ENCODE data around the gene SORCS1.

SORCS1 gene

GRCh38 chr10:106728232-106728631 is 436.3 kb downstream of the SORCS1 start:
- H3K9me3 Mint-ChIP-seq, result no peaks in the 10 kb centered on the region
- H3K36me3 Mint-ChIP-seq (ENCODE audit: low read depth), result no peaks in the 10 kb centered on the region
- H3K27ac Mint-ChIP-seq, result no peak overlapping the region
- H3K4me1 Mint-ChIP-seq, result no peaks in the 10 kb centered on the region
- H3K4me3 Mint-ChIP-seq, result no peak overlapping the region
- TF ChIP-seq CTCF (IDR thresholded peaks at IDR 0.05; ENCODE audit: unreplicated experiment in 3 of 3), result no peak
- H3K27me3 Mint-ChIP-seq (ENCODE audit: low read depth), result no peaks in the 10 kb centered on the region

GRCh38 chr10:106727170-106727569 is 437.3 kb downstream of the SORCS1 start:
- TF ChIP-seq CTCF (IDR thresholded peaks at IDR 0.05; ENCODE audit: unreplicated experiment in 3 of 3), result no peak
- Mint-ChIP-seq H3K9me3 (no peaks in the 10 kb centered on the region), H3K27me3 (ENCODE audit: low read depth) (no peaks in the 10 kb centered on the region), H3K36me3 (ENCODE audit: low read depth) (no peaks in the 10 kb centered on the region), H3K4me1 (no peaks in the 10 kb centered on the region), H3K4me3 (no peak overlapping the region), H3K27ac (no peak overlapping the region)

- H3K27me3 Mint-ChIP-seq (ENCODE audit: low read depth), result peaks cover 4% of the 10 kb centered on the region
- peaks cover 2% of the 10 kb centered on the region for H3K9me3 Mint-ChIP-seq
- no peaks in the 10 kb centered on the region for H3K4me1 Mint-ChIP-seq
- peak; percentile 15 to 32 (median 20) for TF ChIP-seq CTCF (IDR thresholded peaks at IDR 0.05; ENCODE audit: unreplicated experiment in 3 of 3)
- H3K36me3 Mint-ChIP-seq (ENCODE audit: low read depth), result no peaks in the 10 kb centered on the region
- H3K4me3 Mint-ChIP-seq, result no peak overlapping the region
- H3K27ac Mint-ChIP-seq, result peak overlapping the region in 1 of 3 experiments; percentile 61
Observed at GRCh38 chr10:106722524-106722923, 442.0 kb downstream of the SORCS1 start.

- Mint-ChIP-seq H3K27me3 (ENCODE audit: low read depth) (peaks cover 4% of the 10 kb centered on the region), H3K36me3 (ENCODE audit: low read depth) (no peaks in the 10 kb centered on the region), H3K27ac (no peak overlapping the region), H3K4me1 (peaks cover 8% of the 10 kb centered on the region), H3K4me3 (no peak overlapping the region), H3K9me3 (peaks cover 2% of the 10 kb centered on the region)
- TF ChIP-seq CTCF (IDR thresholded peaks at IDR 0.05; ENCODE audit: unreplicated experiment in 3 of 3), result no peak
Observed at GRCh38 chr10:106720683-106721082, 443.8 kb downstream of the SORCS1 start.

- TF ChIP-seq CTCF (IDR thresholded peaks at IDR 0.05; ENCODE audit: unreplicated experiment in 3 of 3), result no peak
- no peaks in the 10 kb centered on the region for H3K36me3 Mint-ChIP-seq (ENCODE audit: low read depth)
- H3K27me3 Mint-ChIP-seq (ENCODE audit: low read depth), result peaks cover 4% of the 10 kb centered on the region
- peak overlapping the region; percentile 15 to 50 (median 42) for H3K27ac Mint-ChIP-seq
- peaks cover 8% of the 10 kb centered on the region for H3K4me1 Mint-ChIP-seq
- H3K4me3 Mint-ChIP-seq, result no peak overlapping the region
- peaks cover 6% of the 10 kb centered on the region for H3K9me3 Mint-ChIP-seq
Observed at GRCh38 chr10:106716381-106716780, 448.1 kb downstream of the SORCS1 start.

GRCh38 chr10:106714734-106715555 is 449.6 kb downstream of the SORCS1 start:
- Mint-ChIP-seq H3K36me3 (ENCODE audit: low read depth) (no peaks in the 10 kb centered on the region), H3K27me3 (ENCODE audit: low read depth) (peaks cover 4% of the 10 kb centered on the region), H3K9me3 (peaks cover 6% of the 10 kb centered on the region), H3K4me1 (peaks cover 8% of the 10 kb centered on the region), H3K4me3 (no peak overlapping the region), H3K27ac (no peak overlapping the region)
- no peak for TF ChIP-seq CTCF (IDR thresholded peaks at IDR 0.05; ENCODE audit: unreplicated experiment in 3 of 3)

Data from nephron (organoid).